GM21390 (cell line): ENCODE measurements around the gene SUPT4H1.
A peak's percentile ranks its signal among the peaks of the same experiment; 100 is the strongest.

Experiments used
- ATAC-seq: cut with Tn5 transposase; IDR thresholded peaks from one replicate; pipeline ENCODE4 v1.9.1; 2021; ENCODE audit not compliant: unreplicated experiment

Gene SUPT4H1

GRCh38 chr17:58365185-58365979 is 13.4 kb upstream of the SUPT4H1 start:
- ATAC-seq: no peak

GRCh38 chr17:58364270-58364942 is 12.4 kb upstream of the SUPT4H1 start:
- no peak for ATAC-seq

GRCh38 chr17:58363457-58364185 is 11.6 kb upstream of the SUPT4H1 start:
- ATAC-seq: no peak

GRCh38 chr17:58362368-58363014 is 10.5 kb upstream of the SUPT4H1 start:
- ATAC-seq: no peak

GRCh38 chr17:58360296-58361063 is 8.5 kb upstream of the SUPT4H1 start:
- no peak for ATAC-seq

- no peak for ATAC-seq
Measured at GRCh38 chr17:58358408-58359172, 6.6 kb upstream of the SUPT4H1 start.

DNA sequence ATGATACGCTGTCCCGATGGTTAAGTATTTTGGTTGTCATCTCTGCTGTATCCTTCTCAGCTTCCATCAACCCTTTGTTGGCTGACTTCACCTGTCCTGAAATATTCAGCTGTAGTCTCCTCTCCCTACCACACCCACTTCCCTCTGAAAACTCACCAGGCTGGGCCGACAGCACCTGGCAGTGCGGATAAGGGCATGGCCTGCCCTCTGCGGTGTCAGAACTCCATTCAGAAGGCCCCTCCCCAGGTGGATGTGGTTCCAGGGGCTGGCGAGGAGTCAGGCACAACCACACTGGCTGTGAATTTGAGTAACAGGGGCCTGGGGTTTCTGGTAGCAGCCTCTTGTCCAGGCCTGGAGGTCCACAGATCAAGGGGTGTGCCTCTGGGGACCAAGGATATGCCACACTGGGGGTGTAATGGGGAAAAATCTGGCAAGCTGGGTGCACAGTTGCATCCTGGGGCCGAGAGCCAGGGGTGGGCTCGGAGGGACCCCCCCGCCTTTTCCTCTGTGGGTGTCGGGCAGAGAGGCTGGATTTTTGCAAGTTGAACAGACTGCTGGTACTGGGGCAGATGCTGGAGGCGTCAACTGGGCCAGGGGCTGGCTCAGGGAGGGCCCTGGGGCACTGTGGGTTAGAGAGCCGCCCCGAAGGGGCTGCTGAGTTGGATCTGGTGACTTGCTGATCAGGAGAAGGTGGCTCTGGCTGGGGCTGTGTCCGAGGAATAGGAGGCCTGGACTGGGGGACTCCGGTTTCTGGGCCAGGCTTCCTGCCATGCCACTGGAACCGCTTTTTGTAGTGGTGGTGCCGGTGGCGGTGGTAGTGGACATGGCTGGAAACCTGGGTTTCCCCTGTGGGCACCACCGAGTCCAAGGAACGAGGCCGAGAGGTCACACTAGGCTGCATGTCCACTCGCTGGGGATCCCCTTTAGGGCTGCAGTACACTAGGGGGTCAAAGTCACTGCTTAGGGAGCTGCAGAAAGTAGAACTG is 5.6 kb upstream of the SUPT4H1 start:
- ATAC-seq: no peak

DNA sequence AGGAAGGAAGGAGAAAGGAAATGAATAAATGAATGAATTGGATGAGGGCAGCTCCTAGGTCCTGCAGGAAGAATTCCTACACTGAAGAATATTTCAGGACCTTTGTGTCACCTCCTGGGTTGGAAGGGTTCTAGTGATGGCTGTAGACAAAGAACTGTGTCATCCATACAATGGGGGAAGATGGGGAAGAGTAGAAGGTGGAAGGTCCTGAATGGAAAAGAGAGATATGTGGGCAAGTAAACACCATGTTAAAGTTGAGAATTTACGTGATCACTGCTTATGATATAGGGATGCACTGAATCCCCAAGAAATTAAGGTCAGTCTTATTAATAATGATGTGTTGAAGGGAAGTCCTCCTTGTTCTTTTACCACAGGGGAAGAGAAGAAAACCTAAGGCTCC is 4.2 kb upstream of the SUPT4H1 start:
- ATAC-seq: no peak

- no peak for ATAC-seq
Measured at GRCh38 chr17:58354541-58355216, 2.7 kb upstream of the SUPT4H1 start.

- ATAC-seq: no peak
Measured at GRCh38 chr17:58353389-58353825, 1.4 kb upstream of the SUPT4H1 start.

GRCh38 chr17:58352596-58353388 is 791 bp upstream of the SUPT4H1 start:
- ATAC-seq: peak; percentile 4

DNA sequence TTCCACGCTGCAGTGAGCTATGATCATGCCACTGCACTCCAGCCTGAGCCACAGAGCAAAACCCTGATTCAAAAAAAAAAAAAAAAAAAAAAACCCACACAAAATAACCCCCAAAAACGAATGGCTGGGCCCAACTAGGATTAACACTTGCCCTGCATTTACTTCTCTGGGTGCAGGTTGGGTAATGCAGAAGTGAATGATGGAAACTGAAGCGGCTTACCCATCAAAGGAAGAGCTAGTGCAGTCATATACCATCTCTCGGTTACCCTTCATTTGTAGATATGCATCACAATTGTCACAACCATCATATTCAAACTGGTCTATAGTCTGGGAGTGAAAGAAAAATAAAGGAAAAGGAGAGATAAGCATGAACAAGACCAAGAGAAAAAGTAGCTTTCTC is 819 bp downstream of the SUPT4H1 start:
- no peak for ATAC-seq

GRCh38 chr17:58348038-58348437 is 4.0 kb downstream of the SUPT4H1 start:
- ATAC-seq: no peak

DNA sequence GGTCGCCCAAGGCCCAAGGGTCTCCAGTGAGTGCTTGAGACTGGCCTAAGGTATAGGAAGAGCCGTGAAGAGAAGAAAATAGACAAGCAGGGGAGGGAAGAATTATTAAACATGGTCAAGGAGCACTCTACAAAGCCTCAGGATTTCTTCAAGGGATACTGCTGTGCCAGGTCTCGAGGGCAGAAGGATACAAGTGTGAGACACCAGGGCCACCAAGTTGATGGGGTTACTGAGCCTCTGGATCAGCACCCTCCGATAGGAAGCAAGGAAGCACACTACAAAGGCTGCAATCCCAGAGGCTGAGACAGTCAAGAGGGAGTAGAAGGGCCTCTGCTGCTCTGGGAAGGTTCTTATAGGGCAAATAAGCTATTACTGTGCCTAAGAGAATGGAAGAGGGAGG is 6.5 kb downstream of the SUPT4H1 start:
- no peak for ATAC-seq

- peak; percentile 36 for ATAC-seq
Measured at GRCh38 chr17:58344791-58345157, 7.2 kb downstream of the SUPT4H1 start.

GRCh38 chr17:58344047-58344790 is 7.8 kb downstream of the SUPT4H1 start:
- peak; percentile 79 for ATAC-seq

- no peak for ATAC-seq
Measured at GRCh38 chr17:58343131-58343530, 8.9 kb downstream of the SUPT4H1 start.
